OCI-LY1 (cell line): ENCODE measurements around the gene TIMM22.

Source experiments
- H2AFZ ChIP-seq: fragments of 200-600 bp; sonication (generic), shearing (Covaris generic); 2 replicates; pipeline ENCODE4 v1.6.0; 2014; ENCODE audit warnings: antibody characterized with exemption, mild to moderate bottlenecking, low read length
- H3F3A ChIP-seq: fragments of 200-600 bp; sonication (generic), shearing (Covaris generic); 2 replicates; pipeline ENCODE4 v1.6.0; 2014; ENCODE audit warnings: mild to moderate bottlenecking, antibody characterized with exemption, low read length, moderate library complexity; ENCODE audit not compliant: insufficient read depth
- H3K27ac ChIP-seq: fragments of 200-600 bp; sonication (generic); 2 replicates; pipeline ENCODE4 v1.5.1; 2014; ENCODE audit warnings: low read length, mixed run types, mild to moderate bottlenecking, low read depth; ENCODE audit not compliant: poor library complexity, severe bottlenecking
- H3K27me3 ChIP-seq: fragments of 200-600 bp; sonication (generic); 2 replicates; pipeline ENCODE4 v1.6.0; 2014; ENCODE audit warnings: antibody characterized with exemption, mild to moderate bottlenecking, low read length, moderate library complexity; ENCODE audit not compliant: insufficient read depth
- H3K36me3 ChIP-seq: fragments of 200-600 bp; sonication (generic); 2 replicates; pipeline ENCODE4 v1.6.1; 2014; ENCODE audit warnings: mild to moderate bottlenecking, antibody characterized with exemption, low read length, moderate library complexity, mixed read lengths; ENCODE audit not compliant: insufficient read depth
- H3K4me1 ChIP-seq: fragments of 200-600 bp; sonication (generic); 2 replicates; pipeline ENCODE4 v1.5.1; 2014; ENCODE audit warnings: mild to moderate bottlenecking, low read length, moderate library complexity; ENCODE audit not compliant: insufficient read depth, severe bottlenecking
- H3K4me2 ChIP-seq: fragments of 200-600 bp; sonication (generic), shearing (Covaris generic); 2 replicates; pipeline ENCODE4 v1.6.1; 2014; ENCODE audit warnings: low read length
- H3K4me3 ChIP-seq: fragments of 200-600 bp; sonication (generic); 2 replicates; pipeline ENCODE4 v1.5.1; 2014; ENCODE audit warnings: low read length, low read depth, mild to moderate bottlenecking, mixed read lengths; ENCODE audit not compliant: poor library complexity, severe bottlenecking
- H3K79me2 ChIP-seq: fragments of 200-600 bp; shearing (Covaris generic); 2 replicates; pipeline ENCODE4 v1.6.1; 2016; ENCODE audit warnings: mixed run types, low read length, mixed read lengths; ENCODE audit not compliant: insufficient read depth
- H3K9ac ChIP-seq: fragments of 200-600 bp; sonication (generic), shearing (Covaris generic); 2 replicates; pipeline ENCODE4 v1.6.1; 2014; ENCODE audit warnings: mild to moderate bottlenecking, low read length, mixed read lengths
- H3K9me2 ChIP-seq: fragments of 200-600 bp; sonication (generic), shearing (Covaris generic); 2 replicates; pipeline ENCODE4 v1.6.1; 2014; ENCODE audit warnings: low read depth, mild to moderate bottlenecking, low read length, mixed read lengths
- H3K9me3 ChIP-seq: fragments of 200-600 bp; shearing (Covaris generic); 2 replicates; pipeline ENCODE4 v1.6.1; 2014; ENCODE audit warnings: low read length, mixed read lengths
- H4K20me1 ChIP-seq: fragments of 200-600 bp; sonication (generic), shearing (Covaris generic); 2 replicates; pipeline ENCODE4 v1.6.0; 2016; ENCODE audit warnings: mild to moderate bottlenecking, low read length; ENCODE audit not compliant: insufficient read depth
- EZH2 ChIP-seq: fragments of 200-600 bp; sonication (generic), shearing (Covaris generic); IDR thresholded peaks from 2 replicates; pipeline ENCODE4 v1.8.0; 2017; ENCODE audit warnings: borderline replicate concordance, mixed run types, mild to moderate bottlenecking, antibody characterized with exemption, low read length, moderate library complexity, mixed read lengths
- TF ChIP-seq, protein P1 (sequence below): fragments of 200-600 bp; sonication (generic), shearing (Covaris generic); IDR thresholded peaks from 2 replicates; pipeline ENCODE4 v1.5.1; 2017; ENCODE audit warnings: mild to moderate bottlenecking, antibody characterized with exemption, low read length, moderate library complexity, mixed read lengths

Gene TIMM22

DNA sequence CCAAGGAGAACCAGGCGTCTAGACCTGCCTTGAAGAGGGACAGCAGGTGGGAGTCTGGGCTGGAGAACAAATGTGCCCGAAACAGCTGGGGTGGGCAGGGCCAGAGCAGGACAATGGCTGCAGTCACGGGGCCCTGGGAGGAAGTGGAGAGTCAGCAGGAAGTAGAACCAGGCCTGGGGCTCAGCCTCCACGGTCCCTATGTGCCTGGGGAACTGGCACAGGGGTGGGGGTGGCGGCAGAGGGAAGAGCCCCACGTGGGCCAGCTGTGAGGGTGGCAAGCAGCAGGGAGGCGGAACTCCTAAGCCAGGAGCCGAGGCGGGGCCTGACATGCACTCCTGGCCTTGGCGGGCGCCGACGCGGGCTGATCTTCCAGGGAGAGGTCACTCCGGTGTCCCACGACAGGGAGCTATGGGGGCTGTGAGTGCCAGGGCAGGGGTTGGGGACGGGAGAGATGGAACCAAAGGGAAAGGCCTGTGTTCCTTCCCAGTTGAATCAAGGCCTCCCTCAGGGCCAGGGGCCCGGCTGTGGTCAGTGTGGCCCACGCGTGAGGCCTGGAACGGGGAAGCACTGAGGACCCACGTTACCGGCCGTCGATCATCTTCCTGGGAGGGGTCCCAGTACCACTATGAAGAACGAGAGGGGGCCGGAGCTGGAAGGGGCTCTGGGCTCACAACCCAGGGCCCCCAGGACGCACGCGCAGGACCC is 42.7 kb downstream of the TIMM22 start:
- Histone ChIP-seq H3K27me3 (no peaks in the 10 kb centered on the region), H3K9me2 (no peaks in the 10 kb centered on the region), H3F3A (no peaks in the 10 kb centered on the region), H3K9ac (no peak overlapping the region), H3K79me2 (no peaks in the 10 kb centered on the region), H3K4me2 (no peak overlapping the region), H3K4me1 (no peaks in the 10 kb centered on the region), H3K9me3 (no peaks in the 10 kb centered on the region), H3K27ac (no peak overlapping the region), H2AFZ (no peak overlapping the region), H3K36me3 (peaks cover 12% of the 10 kb centered on the region; the same call in 1 of the 2 replicates), H3K4me3 (no peak overlapping the region), H4K20me1 (no peaks in the 10 kb centered on the region)
- TF ChIP-seq EZH2 = no peak
- TF ChIP-seq, protein P1, sequence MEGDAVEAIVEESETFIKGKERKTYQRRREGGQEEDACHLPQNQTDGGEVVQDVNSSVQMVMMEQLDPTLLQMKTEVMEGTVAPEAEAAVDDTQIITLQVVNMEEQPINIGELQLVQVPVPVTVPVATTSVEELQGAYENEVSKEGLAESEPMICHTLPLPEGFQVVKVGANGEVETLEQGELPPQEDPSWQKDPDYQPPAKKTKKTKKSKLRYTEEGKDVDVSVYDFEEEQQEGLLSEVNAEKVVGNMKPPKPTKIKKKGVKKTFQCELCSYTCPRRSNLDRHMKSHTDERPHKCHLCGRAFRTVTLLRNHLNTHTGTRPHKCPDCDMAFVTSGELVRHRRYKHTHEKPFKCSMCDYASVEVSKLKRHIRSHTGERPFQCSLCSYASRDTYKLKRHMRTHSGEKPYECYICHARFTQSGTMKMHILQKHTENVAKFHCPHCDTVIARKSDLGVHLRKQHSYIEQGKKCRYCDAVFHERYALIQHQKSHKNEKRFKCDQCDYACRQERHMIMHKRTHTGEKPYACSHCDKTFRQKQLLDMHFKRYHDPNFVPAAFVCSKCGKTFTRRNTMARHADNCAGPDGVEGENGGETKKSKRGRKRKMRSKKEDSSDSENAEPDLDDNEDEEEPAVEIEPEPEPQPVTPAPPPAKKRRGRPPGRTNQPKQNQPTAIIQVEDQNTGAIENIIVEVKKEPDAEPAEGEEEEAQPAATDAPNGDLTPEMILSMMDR = no peak

DNA sequence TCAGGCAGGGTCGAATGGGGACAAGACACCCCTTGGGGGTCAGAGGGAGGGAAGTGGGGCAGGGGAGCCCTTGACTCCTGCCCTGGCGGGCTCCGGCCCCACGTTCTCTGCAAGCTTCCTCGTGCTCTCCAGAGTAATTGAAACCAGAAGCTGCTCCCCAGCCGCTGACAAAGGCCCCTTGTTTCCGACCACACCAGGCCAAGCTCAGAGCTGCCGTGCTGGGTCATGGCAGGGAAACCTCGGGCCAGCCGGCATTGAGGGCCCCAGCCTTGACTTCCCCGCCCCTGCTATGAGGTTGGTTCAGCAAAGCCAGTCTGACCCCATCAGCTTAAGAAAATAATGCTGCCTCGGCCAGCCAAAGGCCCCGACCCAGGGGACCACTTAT is 43.3 kb downstream of the TIMM22 start:
- H3K9ac ChIP-seq = no peak overlapping the region

DNA sequence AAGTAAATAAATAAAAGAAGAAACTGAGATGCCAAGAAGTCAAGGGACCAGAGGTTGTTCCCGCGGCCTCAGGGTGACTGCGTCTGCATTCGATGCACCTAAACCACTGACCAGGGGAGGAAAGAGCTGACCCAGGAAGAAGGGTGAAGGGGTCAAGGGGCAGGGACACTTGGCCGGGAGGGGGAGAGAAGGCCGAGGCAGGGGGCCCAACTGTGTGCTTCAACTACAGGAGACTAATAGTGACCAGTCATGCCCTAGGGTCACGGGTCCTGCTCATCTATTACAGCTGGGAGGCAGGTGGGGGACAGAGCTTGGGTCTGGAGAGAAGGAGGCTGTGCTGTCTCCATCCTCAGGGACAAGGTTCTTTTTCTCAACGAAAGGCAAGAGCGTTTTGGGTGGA is 44.8 kb downstream of the TIMM22 start:
- Histone ChIP-seq H3K79me2 (no peaks in the 10 kb centered on the region), H3K36me3 (peaks cover 12% of the 10 kb centered on the region; the same call in 1 of the 2 replicates), H3K27ac (no peak overlapping the region), H4K20me1 (no peaks in the 10 kb centered on the region), H3K9me3 (no peaks in the 10 kb centered on the region), H3K4me3 (no peak overlapping the region), H3K4me2 (no peak overlapping the region), H3K4me1 (no peaks in the 10 kb centered on the region), H3K9ac (no peak overlapping the region), H2AFZ (no peak overlapping the region), H3K9me2 (no peaks in the 10 kb centered on the region), H3K27me3 (no peaks in the 10 kb centered on the region), H3F3A (no peaks in the 10 kb centered on the region)
- TF ChIP-seq, protein P1 = no peak
- TF ChIP-seq EZH2 = no peak

More for the DNA sequence above, 43.3 kb downstream of the TIMM22 start:
- Histone ChIP-seq H3K4me2 (no peak overlapping the region), H2AFZ (no peak overlapping the region), H3K9me3 (no peaks in the 10 kb centered on the region), H3K27me3 (no peaks in the 10 kb centered on the region), H3K36me3 (peaks cover 12% of the 10 kb centered on the region; the same call in 1 of the 2 replicates), H3K79me2 (no peaks in the 10 kb centered on the region), H4K20me1 (no peaks in the 10 kb centered on the region), H3K4me3 (no peak overlapping the region), H3K4me1 (no peaks in the 10 kb centered on the region), H3K9me2 (no peaks in the 10 kb centered on the region), H3F3A (no peaks in the 10 kb centered on the region), H3K27ac (no peak overlapping the region)
- TF ChIP-seq, protein P1 = no peak
- no peak for TF ChIP-seq EZH2
